ENCODE data around the gene KIF11.

GRCh38 chr10:92550924-92551323 is 42.0 kb upstream of the KIF11 start:
- TF ChIP-seq CTCF (IDR thresholded peaks at IDR 0.05; ENCODE audit: low read depth, low read length, poor library complexity, severe bottlenecking) (no peak), EZH2phosphoT487 (IDR thresholded peaks at IDR 0.05; ENCODE audit: borderline replicate concordance, low read length) (no peak)

Measured in DOHH2 (cell line).